Liver (tissue), 3 donors: ENCODE data around the gene RGL1.

Experiments
- FOXA1 ChIP-seq: IDR thresholded peaks from 2 replicates; pipeline ENCODE4 v1.6.1; 2016; ENCODE audit warnings: antibody characterized with exemption
- FOXA2 ChIP-seq: IDR thresholded peaks from 2 replicates; pipeline ENCODE4 v1.6.1; 2016; ENCODE audit warnings: antibody characterized with exemption
- GABPA ChIP-seq, 2 donors: IDR thresholded peaks in 1 of 2; conservative IDR thresholded peaks in 1 of 2; 2 replicates each; pipeline ENCODE4 v1.6.1; 2016; ENCODE audit warnings: antibody characterized with exemption in 2 of 2, mild to moderate bottlenecking in 1 of 2, moderate library complexity in 1 of 2
- HNF4A ChIP-seq, 2 donors: conservative IDR thresholded peaks; 2 replicates each; pipeline ENCODE4 v1.6.1; 2016; ENCODE audit warnings: antibody characterized with exemption in 2 of 2, mild to moderate bottlenecking in 2 of 2
- JUND ChIP-seq, 2 donors: IDR thresholded peaks; 2 replicates each; pipeline ENCODE4 v1.6.1; 2016; ENCODE audit warnings: antibody characterized with exemption in 2 of 2
- RAD21 ChIP-seq, 2 donors: IDR thresholded peaks; 2 replicates each; pipeline ENCODE4 v1.6.1; 2016; ENCODE audit warnings: antibody characterized with exemption in 2 of 2, mild to moderate bottlenecking in 2 of 2
- REST ChIP-seq: IDR thresholded peaks from 2 replicates; pipeline ENCODE4 v1.6.1; 2016; ENCODE audit warnings: antibody characterized with exemption, mild to moderate bottlenecking
- RXRA ChIP-seq, 2 donors: IDR thresholded peaks; 2 replicates each; pipeline ENCODE4 v1.6.1; 2017 to 2018; ENCODE audit warnings: antibody characterized with exemption in 2 of 2, mild to moderate bottlenecking in 1 of 2
- SP1 ChIP-seq: IDR thresholded peaks from 2 replicates; pipeline ENCODE4 v1.6.1; 2018; ENCODE audit warnings: antibody characterized with exemption, mild to moderate bottlenecking
- TAF1 ChIP-seq: conservative IDR thresholded peaks from 2 replicates; pipeline ENCODE4 v1.6.1; 2016; ENCODE audit warnings: antibody characterized with exemption, mild to moderate bottlenecking
- YY1 ChIP-seq: IDR thresholded peaks from 2 replicates; pipeline ENCODE4 v1.6.1; 2016; ENCODE audit warnings: antibody characterized with exemption, mild to moderate bottlenecking
- TF ChIP-seq, protein P1 (sequence below): IDR thresholded peaks from 2 replicates; pipeline ENCODE4 v1.6.1; 2016; ENCODE audit warnings: antibody characterized with exemption
- TF ChIP-seq, protein P2 (sequence below): fragments of 150-350 bp; IDR thresholded peaks from 2 replicates; pipeline ENCODE4 v1.5.1; 2017; ENCODE audit warnings: improper control_type of control experiment, low read depth, low read length; ENCODE audit not compliant: missing input control
- TF ChIP-seq, protein P3 (sequence below): IDR thresholded peaks from 2 replicates; pipeline ENCODE4 v1.6.1; 2016; ENCODE audit warnings: antibody characterized with exemption
- donor health status: healthy.
- donor health status: healthy.

GRCh38 chr1:183916574-183916973, 111.7 kb downstream of the RGL1 start:
- TF ChIP-seq SP1 (no peak), RAD21 (IDR thresholded peaks at IDR 0.05) (no peak), TAF1 (no peak), JUND (IDR thresholded peaks at IDR 0.05) (no peak), RXRA (IDR thresholded peaks at IDR 0.05) (no peak), REST (no peak), GABPA (IDR thresholded peaks at IDR 0.05 in 1 of 2, conservative IDR thresholded peaks at IDR 0.05 in 1 of 2) (no peak), YY1 (no peak), FOXA2 (no peak), HNF4A (conservative IDR thresholded peaks at IDR 0.05) (no peak), FOXA1 (no peak)
- TF ChIP-seq, protein P1, sequence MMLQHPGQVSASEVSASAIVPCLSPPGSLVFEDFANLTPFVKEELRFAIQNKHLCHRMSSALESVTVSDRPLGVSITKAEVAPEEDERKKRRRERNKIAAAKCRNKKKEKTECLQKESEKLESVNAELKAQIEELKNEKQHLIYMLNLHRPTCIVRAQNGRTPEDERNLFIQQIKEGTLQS: no peak
- TF ChIP-seq, protein P2, sequence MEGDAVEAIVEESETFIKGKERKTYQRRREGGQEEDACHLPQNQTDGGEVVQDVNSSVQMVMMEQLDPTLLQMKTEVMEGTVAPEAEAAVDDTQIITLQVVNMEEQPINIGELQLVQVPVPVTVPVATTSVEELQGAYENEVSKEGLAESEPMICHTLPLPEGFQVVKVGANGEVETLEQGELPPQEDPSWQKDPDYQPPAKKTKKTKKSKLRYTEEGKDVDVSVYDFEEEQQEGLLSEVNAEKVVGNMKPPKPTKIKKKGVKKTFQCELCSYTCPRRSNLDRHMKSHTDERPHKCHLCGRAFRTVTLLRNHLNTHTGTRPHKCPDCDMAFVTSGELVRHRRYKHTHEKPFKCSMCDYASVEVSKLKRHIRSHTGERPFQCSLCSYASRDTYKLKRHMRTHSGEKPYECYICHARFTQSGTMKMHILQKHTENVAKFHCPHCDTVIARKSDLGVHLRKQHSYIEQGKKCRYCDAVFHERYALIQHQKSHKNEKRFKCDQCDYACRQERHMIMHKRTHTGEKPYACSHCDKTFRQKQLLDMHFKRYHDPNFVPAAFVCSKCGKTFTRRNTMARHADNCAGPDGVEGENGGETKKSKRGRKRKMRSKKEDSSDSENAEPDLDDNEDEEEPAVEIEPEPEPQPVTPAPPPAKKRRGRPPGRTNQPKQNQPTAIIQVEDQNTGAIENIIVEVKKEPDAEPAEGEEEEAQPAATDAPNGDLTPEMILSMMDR: no peak
- TF ChIP-seq, protein P3, sequence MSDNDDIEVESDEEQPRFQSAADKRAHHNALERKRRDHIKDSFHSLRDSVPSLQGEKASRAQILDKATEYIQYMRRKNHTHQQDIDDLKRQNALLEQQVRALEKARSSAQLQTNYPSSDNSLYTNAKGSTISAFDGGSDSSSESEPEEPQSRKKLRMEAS: no peak
